Measurements from ENCODE around the gene HUNK.

Gene HUNK

GRCh38 chr21:31922881-31923280, 50.1 kb downstream of the HUNK start:
- H3K9ac ChIP-seq: no peak overlapping the region
- H3K4me3 ChIP-seq (IDR thresholded peaks at IDR 0.05; ENCODE audit: insufficient read depth, low read depth, low read length): no peak overlapping the region
- H3K4me2 ChIP-seq: no peak overlapping the region
- no peaks in the 10 kb centered on the region for H4K20me1 ChIP-seq (ENCODE audit: insufficient read depth)
- H3K36me3 ChIP-seq (ENCODE audit: insufficient read depth): no peaks in the 10 kb centered on the region
- H3K27me3 ChIP-seq (ENCODE audit: insufficient read depth, low read depth): no peaks in the 10 kb centered on the region
- no peaks in the 10 kb centered on the region for H3K4me1 ChIP-seq (ENCODE audit: low read depth, poor library complexity, severe bottlenecking)
- H3K27ac ChIP-seq: no peak overlapping the region
- H3K79me2 ChIP-seq (ENCODE audit: insufficient read depth, low read depth): no peaks in the 10 kb centered on the region
- no peak for TF ChIP-seq CTCF (conservative IDR thresholded peaks at IDR 0.05; ENCODE audit: low read depth, low read length)
- H2AFZ ChIP-seq (ENCODE audit: low read depth): no peak overlapping the region

GRCh38 chr21:31923756-31924155, 50.9 kb downstream of the HUNK start:
- no peak for TF ChIP-seq CTCF (conservative IDR thresholded peaks at IDR 0.05; ENCODE audit: low read depth, low read length)
- no peaks in the 10 kb centered on the region for H3K36me3 ChIP-seq (ENCODE audit: insufficient read depth)
- H4K20me1 ChIP-seq (ENCODE audit: insufficient read depth): no peaks in the 10 kb centered on the region
- H3K4me3 ChIP-seq (IDR thresholded peaks at IDR 0.05; ENCODE audit: insufficient read depth, low read depth, low read length): no peak overlapping the region
- H3K79me2 ChIP-seq (ENCODE audit: insufficient read depth, low read depth): no peaks in the 10 kb centered on the region
- H3K4me2 ChIP-seq: no peak overlapping the region
- H3K4me1 ChIP-seq (ENCODE audit: low read depth, poor library complexity, severe bottlenecking): no peaks in the 10 kb centered on the region
- H3K27me3 ChIP-seq (ENCODE audit: insufficient read depth, low read depth): no peaks in the 10 kb centered on the region
- no peak overlapping the region for H2AFZ ChIP-seq (ENCODE audit: low read depth)
- no peak overlapping the region for H3K9ac ChIP-seq
- H3K27ac ChIP-seq: no peak overlapping the region

GRCh38 chr21:31924548-31924947, 51.7 kb downstream of the HUNK start:
- Histone ChIP-seq H3K4me3 (IDR thresholded peaks at IDR 0.05; ENCODE audit: insufficient read depth, low read depth, low read length) (no peak overlapping the region), H4K20me1 (ENCODE audit: insufficient read depth) (no peaks in the 10 kb centered on the region), H3K27ac (no peak overlapping the region), H2AFZ (ENCODE audit: low read depth) (no peak overlapping the region), H3K4me1 (ENCODE audit: low read depth, poor library complexity, severe bottlenecking) (no peaks in the 10 kb centered on the region), H3K36me3 (ENCODE audit: insufficient read depth) (no peaks in the 10 kb centered on the region), H3K4me2 (no peak overlapping the region), H3K9ac (no peak overlapping the region), H3K79me2 (ENCODE audit: insufficient read depth, low read depth) (no peaks in the 10 kb centered on the region), H3K27me3 (ENCODE audit: insufficient read depth, low read depth) (no peaks in the 10 kb centered on the region)
- no peak for TF ChIP-seq CTCF (conservative IDR thresholded peaks at IDR 0.05; ENCODE audit: low read depth, low read length)

GRCh38 chr21:31926498-31926897, 53.7 kb downstream of the HUNK start:
- no peaks in the 10 kb centered on the region for H3K36me3 ChIP-seq (ENCODE audit: insufficient read depth)
- no peak overlapping the region for H3K4me3 ChIP-seq (IDR thresholded peaks at IDR 0.05; ENCODE audit: insufficient read depth, low read depth, low read length)
- H3K4me1 ChIP-seq (ENCODE audit: low read depth, poor library complexity, severe bottlenecking): no peaks in the 10 kb centered on the region
- no peak overlapping the region for H2AFZ ChIP-seq (ENCODE audit: low read depth)
- H3K9ac ChIP-seq: no peak overlapping the region
- H4K20me1 ChIP-seq (ENCODE audit: insufficient read depth): no peaks in the 10 kb centered on the region
- no peaks in the 10 kb centered on the region for H3K79me2 ChIP-seq (ENCODE audit: insufficient read depth, low read depth)
- no peak overlapping the region for H3K27ac ChIP-seq
- TF ChIP-seq CTCF (conservative IDR thresholded peaks at IDR 0.05; ENCODE audit: low read depth, low read length): no peak
- H3K4me2 ChIP-seq: no peak overlapping the region
- H3K27me3 ChIP-seq (ENCODE audit: insufficient read depth, low read depth): no peaks in the 10 kb centered on the region
